B cell (primary cell): ENCODE measurements around the gene ARPC5L.

Source experiments
- CTCF ChIP-seq: fragments of 200-600 bp; IDR thresholded peaks from one replicate; pipeline ENCODE4 v1.8.0; 2022; ENCODE audit warnings: antibody characterized with exemption, mild to moderate bottlenecking
- EZH2 ChIP-seq: IDR thresholded peaks from 2 replicates; pipeline ENCODE4 v1.6.1; 2012; ENCODE audit warnings: borderline replicate concordance, low read depth, mild to moderate bottlenecking, moderate library complexity, low read length; ENCODE audit not compliant: insufficient read depth, poor library complexity, severe bottlenecking

DNA sequence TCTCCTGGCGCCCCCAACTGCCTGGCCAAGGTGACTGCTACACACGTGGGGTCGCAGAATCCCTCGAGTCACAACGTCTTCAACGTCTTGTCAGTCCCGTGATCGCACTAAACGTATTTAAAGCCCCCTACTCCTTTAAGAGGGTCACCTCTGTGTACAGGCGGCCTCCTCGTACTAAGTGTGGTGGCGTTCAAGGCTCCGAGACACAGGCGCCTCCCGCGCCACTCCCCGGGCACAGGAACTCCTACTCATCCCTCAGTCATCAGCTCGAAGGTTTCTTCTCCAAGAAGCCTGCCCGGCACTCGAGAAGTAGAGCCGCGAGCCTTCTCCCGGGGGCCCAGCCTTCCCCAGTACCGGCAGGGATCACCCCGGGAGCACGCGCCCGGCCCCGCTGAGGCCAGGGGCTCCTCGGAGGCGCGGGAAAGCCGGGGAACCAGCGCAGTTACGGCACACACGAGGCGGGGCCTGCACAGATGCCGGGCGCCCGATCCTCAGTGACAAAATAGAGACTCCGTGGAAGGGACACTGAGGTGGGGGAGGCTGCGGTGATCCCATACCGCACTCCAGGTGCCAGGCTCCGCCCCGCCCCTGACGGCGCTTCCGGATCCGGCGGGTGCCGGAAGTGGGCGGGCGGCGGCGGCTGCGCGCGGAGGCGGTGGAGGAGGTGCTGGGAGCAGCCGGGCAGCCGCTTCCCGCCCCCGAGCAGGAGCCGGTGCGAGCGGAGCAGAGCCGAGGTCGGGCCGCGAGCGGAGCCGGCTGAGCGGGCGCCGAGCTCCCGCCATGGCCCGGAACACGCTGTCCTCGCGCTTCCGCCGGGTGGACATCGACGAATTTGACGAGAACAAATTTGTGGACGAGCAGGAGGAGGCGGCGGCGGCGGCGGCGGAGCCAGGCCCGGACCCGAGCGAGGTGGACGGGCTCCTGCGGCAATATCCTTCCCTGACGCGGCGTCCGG, 6.9 kb downstream of the ARPC5L start:
- TF ChIP-seq CTCF (no peak), EZH2 (no peak)
